Measurements from ENCODE around the gene SCUBE1. TPM values are rescaled to one million over a fixed set of nuclear protein-coding genes. Genes with fewer than 3 reads are reported as not detected.

SCUBE1 gene
- total and polyA plus RNA-seq, 2 of the 4 experiments (the other 2 are of a cell fraction), result not detected

GRCh38 chr22:43235445-43236409, 107.4 kb downstream of the SCUBE1 start:
- Histone ChIP-seq H3K79me1 (ENCODE audit: low read depth in 1 of 2, low read length in 2 of 2) (no peaks in the 10 kb centered on the region), H3K9me3 (ENCODE audit: control insufficient read depth, insufficient read depth, low read length) (no peaks in the 10 kb centered on the region), H2BK15ac (ENCODE audit: low read depth, low read length) (no peak overlapping the region), H3K36me3 (ENCODE audit: control insufficient read depth, insufficient read depth, low read length) (no peaks in the 10 kb centered on the region), H3K18ac (ENCODE audit: low read depth, low read length) (no peak overlapping the region), H3K23ac (ENCODE audit: low read depth, low read length) (no peak overlapping the region), H3K4me1 (ENCODE audit: control insufficient read depth, insufficient read depth, low read length) (no peaks in the 10 kb centered on the region), H2AK5ac (ENCODE audit: low read depth, low read length) (no peak overlapping the region), H2BK120ac (ENCODE audit: low read depth, low read length) (no peak overlapping the region), H4K5ac (ENCODE audit: low read depth, low read length) (no peak overlapping the region), H3K4ac (ENCODE audit: low read depth, low read length) (no peak overlapping the region), H3K4me2 (ENCODE audit: low read depth, low read length) (no peak overlapping the region), H3K9me1 (ENCODE audit: insufficient read depth, low read length) (no peaks in the 10 kb centered on the region), H2BK5ac (ENCODE audit: low read depth, low read length, poor library complexity, severe bottlenecking) (no peak overlapping the region), H3K9ac (ENCODE audit: low read depth, low read length) (no peak overlapping the region), H2AFZ (replicated peaks; ENCODE audit: low read length, poor library complexity) (no peak overlapping the region), H4K91ac (ENCODE audit: insufficient read depth, low read depth, low read length) (no peak overlapping the region), H2BK20ac (ENCODE audit: low read depth, low read length) (no peak overlapping the region), H2AK9ac (replicated peaks; ENCODE audit: low read depth, low read length, poor library complexity) (no peak overlapping the region), H4K8ac (ENCODE audit: low read depth in 2 of 2, low read length in 2 of 2) (no peak overlapping the region), H3K56ac (ENCODE audit: extremely low read depth, insufficient read depth, low read length) (no peak overlapping the region), H3K27me3 (ENCODE audit: control insufficient read depth, insufficient read depth, low read length) (peaks cover 62% of the 10 kb centered on the region), H4K20me1 (ENCODE audit: insufficient read depth, low read length) (no peaks in the 10 kb centered on the region), H3K14ac (replicated peaks; ENCODE audit: low read depth, low read length) (no peak overlapping the region), H3K27ac (ENCODE audit: insufficient read depth, low read length) (no peak overlapping the region), H3K4me3 (ENCODE audit: insufficient read depth, low read depth, low read length) (no peak overlapping the region)
- POLR2A ChIA-PET (ENCODE audit: unreplicated experiment), result no interaction called here
- dilution Hi-C loops (cut with HindIII; ENCODE audit: low sequenced_read_pairs, unreplicated experiment) (no loop called here), intact Hi-C loops (cut with micrococcal nuclease) (no loop called here), in situ Hi-C loops (cut with MboI; ENCODE audit: low sequenced_read_pairs) (no loop called here)
- ATAC-seq (ENCODE audit: low read depth) (no peak), DNase-seq (no peak)
- 58% methylated on average over 11 of the region's 22 CpGs; no CpG with 5 or more reads in 1 of the 2 experiments for WGBS, 2 experiments (ENCODE audit: extremely low coverage in 2 of 2, insufficient read length in 1 of 2)
- BruUV-seq (replicated peaks), result no TSS peak
- CTCF ChIA-PET, result no interaction called here
- TF ChIP-seq MAZ (IDR thresholded peaks at IDR 0.05; ENCODE audit: borderline replicate concordance, low read depth, low read length) (no peak), MXI1 (IDR thresholded peaks at IDR 0.05; ENCODE audit: borderline replicate concordance, low read depth, low read length) (no peak), USF2 (IDR thresholded peaks at IDR 0.05; ENCODE audit: low read depth, low read length) (no peak), CTCF (conservative IDR thresholded peaks at IDR 0.05; ENCODE audit: low read depth, low read length) (no peak), NFE2L2 (IDR thresholded peaks at IDR 0.05; ENCODE audit: low read depth, low read length) (no peak), ELK1 (IDR thresholded peaks at IDR 0.05; ENCODE audit: borderline replicate concordance, low read depth, low read length) (no peak), BHLHE40 (IDR thresholded peaks at IDR 0.05; ENCODE audit: low read depth, low read length) (no peak), RAD21 (IDR thresholded peaks at IDR 0.05; ENCODE audit: low read length) (no peak), POLR2A (IDR thresholded peaks at IDR 0.05; ENCODE audit: low read depth, low read length) (no peak), RCOR1 (IDR thresholded peaks at IDR 0.05; ENCODE audit: insufficient replicate concordance, low read length) (no peak), CEBPB (IDR thresholded peaks at IDR 0.05; ENCODE audit: low read depth, low read length) (no peak), RFX5 (IDR thresholded peaks at IDR 0.05; ENCODE audit: low read depth, low read length) (no peak), SMC3 (IDR thresholded peaks at IDR 0.05; ENCODE audit: low read depth, low read length) (no peak), FOS (IDR thresholded peaks at IDR 0.05; ENCODE audit: low read depth, low read length) (no peak), MAFK (IDR thresholded peaks at IDR 0.05; ENCODE audit: low read depth, low read length) (no peak)

Data from IMR-90 (cell line).